ENCODE data around the gene DCC.

DNA sequence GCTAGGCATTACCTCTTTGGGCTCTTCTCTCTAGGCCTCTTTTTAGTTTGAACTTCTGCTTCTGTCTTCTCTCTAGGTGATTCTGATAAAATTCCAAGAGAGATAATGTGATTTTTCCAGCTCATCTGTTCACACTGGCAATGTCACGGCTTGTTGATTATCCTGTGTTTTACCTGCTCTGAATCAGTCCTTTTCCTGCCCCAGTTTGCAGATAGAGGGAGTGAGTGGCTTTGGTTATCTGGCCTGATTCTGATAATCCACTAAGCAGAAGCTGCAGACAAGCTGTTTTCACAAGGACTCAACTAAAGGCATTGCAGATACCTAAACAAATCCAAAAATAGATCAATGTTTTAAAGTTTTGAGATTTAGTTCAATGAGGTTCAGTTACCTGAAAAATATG, 111.9 kb downstream of the DCC start:
- TF ChIP-seq POLR2A (IDR thresholded peaks at IDR 0.05): no peak
- TF ChIP-seq, protein P1, sequence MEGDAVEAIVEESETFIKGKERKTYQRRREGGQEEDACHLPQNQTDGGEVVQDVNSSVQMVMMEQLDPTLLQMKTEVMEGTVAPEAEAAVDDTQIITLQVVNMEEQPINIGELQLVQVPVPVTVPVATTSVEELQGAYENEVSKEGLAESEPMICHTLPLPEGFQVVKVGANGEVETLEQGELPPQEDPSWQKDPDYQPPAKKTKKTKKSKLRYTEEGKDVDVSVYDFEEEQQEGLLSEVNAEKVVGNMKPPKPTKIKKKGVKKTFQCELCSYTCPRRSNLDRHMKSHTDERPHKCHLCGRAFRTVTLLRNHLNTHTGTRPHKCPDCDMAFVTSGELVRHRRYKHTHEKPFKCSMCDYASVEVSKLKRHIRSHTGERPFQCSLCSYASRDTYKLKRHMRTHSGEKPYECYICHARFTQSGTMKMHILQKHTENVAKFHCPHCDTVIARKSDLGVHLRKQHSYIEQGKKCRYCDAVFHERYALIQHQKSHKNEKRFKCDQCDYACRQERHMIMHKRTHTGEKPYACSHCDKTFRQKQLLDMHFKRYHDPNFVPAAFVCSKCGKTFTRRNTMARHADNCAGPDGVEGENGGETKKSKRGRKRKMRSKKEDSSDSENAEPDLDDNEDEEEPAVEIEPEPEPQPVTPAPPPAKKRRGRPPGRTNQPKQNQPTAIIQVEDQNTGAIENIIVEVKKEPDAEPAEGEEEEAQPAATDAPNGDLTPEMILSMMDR (IDR thresholded peaks at IDR 0.05): no peak
- TF ChIP-seq EP300 (IDR thresholded peaks at IDR 0.05): no peak
